ENCODE data around the gene NXPH1. TPM values are rescaled to one million over a fixed set of nuclear protein-coding genes. Genes with fewer than 3 reads are reported as not detected.

Gene NXPH1
- polyA plus RNA-seq, 1 donor from 2014 or later, result 15.9 TPM

DNA sequence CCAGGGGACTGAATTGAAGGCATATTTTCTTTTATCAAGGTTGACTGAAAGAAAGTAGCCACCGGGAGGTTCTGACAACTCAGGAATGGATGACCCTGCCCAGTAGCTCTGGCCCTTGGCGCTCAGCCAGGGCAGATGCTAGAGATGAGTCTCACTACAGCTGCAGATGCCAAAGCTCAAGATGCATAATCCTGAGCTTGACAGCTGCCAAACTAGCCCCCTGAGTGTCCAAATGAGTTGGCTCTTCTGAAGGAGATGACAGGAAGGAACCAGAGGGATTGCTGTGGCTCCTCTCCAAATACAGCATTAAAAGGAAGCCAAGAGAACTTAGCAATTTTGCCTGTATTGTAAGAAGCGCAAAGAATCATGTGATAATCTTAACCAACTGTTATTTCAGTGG, 78.4 kb downstream of the NXPH1 start (continued):
- no peak for TF ChIP-seq CTCF (IDR thresholded peaks at IDR 0.05; ENCODE audit: poor library complexity, severe bottlenecking)
- no peak for TF ChIP-seq EP300 (conservative IDR thresholded peaks at IDR 0.05; ENCODE audit: poor library complexity, severe bottlenecking)

DNA sequence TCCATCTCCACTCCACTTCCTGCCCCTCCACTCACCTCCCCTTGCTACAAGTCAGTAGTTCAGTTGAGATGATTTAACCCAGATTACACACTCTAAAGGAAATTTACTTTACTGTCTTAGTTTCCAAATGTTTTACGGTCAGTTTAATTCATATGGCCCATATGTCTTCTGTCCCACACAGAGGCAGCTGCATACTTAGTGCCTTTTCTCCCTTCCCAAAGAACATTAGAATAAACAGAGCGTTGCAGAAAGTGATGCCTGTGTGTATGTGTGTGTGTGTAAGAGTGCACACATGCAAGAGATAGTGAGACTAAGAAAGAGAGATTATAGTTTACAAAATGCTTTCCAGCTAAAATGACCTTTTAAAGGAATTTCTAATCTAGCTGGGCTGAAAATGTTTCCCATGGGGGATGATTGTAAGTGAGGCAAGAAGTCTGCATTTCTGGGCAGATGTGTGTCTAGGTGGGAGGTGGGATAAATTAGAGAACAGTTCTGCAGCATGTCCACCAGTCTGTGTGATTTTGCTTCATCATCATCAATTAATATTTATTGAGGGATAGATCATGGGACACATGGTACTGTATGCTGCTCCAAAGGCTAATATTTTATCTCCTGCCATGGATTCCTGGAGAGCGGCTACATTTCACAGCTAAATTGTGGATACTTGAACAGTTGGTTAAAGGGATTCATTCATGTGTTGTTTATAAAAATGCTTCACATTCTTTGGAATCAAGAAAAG, 81.5 kb downstream of the NXPH1 start:
- Histone ChIP-seq H3K9ac (ENCODE audit: low read length) (no peak overlapping the region), H3K4me2 (ENCODE audit: low read length) (no peak overlapping the region), H3K79me2 (replicated peaks; ENCODE audit: insufficient read depth, low read length) (no peaks in the 10 kb centered on the region), H3F3A (ENCODE audit: insufficient read depth, low read length, poor library complexity, severe bottlenecking) (no peaks in the 10 kb centered on the region), H3K36me3 (ENCODE audit: insufficient read depth, low read length) (no peaks in the 10 kb centered on the region), H3K9me2 (ENCODE audit: insufficient read depth, low read length) (no peaks in the 10 kb centered on the region), H3K4me3 (ENCODE audit: low read length) (no peak overlapping the region), H3K9me3 (ENCODE audit: low read length) (no peaks in the 10 kb centered on the region), H2AFZ (ENCODE audit: low read depth, low read length) (no peak overlapping the region), H3K27ac (ENCODE audit: low read length) (no peak overlapping the region), H4K20me1 (ENCODE audit: insufficient read depth) (no peaks in the 10 kb centered on the region), H3K27me3 (ENCODE audit: insufficient read depth, low read depth, low read length) (no peaks in the 10 kb centered on the region)
- TF ChIP-seq TAF1 (IDR thresholded peaks at IDR 0.05; ENCODE audit: low read depth), result no peak
- TF ChIP-seq SMC3 (conservative IDR thresholded peaks at IDR 0.05; ENCODE audit: poor library complexity), result no peak

DNA sequence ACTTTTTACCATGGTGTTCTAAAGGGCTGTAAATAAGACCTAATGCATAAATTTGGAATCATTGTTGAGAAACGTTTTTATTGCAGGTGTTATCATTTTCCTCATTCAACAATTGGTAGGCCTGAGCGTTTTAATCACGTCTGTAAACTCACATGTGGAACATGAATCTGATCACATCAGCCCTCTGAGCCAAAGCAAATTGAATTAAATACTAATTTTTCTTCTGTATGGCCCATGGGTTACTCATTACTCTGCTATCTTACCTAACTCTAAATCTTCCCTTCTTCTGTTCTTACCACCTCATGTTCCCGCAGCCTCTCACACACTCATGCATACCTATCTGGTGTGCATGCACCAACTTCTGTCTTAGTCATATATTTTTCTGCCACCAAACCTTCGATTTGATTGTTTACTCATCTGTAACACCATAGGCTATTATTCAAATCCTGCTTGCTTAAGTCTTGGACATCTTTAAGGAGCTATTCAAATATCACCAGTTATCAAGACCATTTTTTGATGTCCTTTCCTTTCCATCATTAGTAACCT, 82.3 kb downstream of the NXPH1 start:
- no peaks in the 10 kb centered on the region for H3K36me3 ChIP-seq (ENCODE audit: insufficient read depth, low read length)
- no peak overlapping the region for H3K9ac ChIP-seq (ENCODE audit: low read length)
- H2AFZ ChIP-seq (ENCODE audit: low read depth, low read length), result no peak overlapping the region
- no peaks in the 10 kb centered on the region for H3K9me3 ChIP-seq (ENCODE audit: low read length)
- TF ChIP-seq, protein P1, sequence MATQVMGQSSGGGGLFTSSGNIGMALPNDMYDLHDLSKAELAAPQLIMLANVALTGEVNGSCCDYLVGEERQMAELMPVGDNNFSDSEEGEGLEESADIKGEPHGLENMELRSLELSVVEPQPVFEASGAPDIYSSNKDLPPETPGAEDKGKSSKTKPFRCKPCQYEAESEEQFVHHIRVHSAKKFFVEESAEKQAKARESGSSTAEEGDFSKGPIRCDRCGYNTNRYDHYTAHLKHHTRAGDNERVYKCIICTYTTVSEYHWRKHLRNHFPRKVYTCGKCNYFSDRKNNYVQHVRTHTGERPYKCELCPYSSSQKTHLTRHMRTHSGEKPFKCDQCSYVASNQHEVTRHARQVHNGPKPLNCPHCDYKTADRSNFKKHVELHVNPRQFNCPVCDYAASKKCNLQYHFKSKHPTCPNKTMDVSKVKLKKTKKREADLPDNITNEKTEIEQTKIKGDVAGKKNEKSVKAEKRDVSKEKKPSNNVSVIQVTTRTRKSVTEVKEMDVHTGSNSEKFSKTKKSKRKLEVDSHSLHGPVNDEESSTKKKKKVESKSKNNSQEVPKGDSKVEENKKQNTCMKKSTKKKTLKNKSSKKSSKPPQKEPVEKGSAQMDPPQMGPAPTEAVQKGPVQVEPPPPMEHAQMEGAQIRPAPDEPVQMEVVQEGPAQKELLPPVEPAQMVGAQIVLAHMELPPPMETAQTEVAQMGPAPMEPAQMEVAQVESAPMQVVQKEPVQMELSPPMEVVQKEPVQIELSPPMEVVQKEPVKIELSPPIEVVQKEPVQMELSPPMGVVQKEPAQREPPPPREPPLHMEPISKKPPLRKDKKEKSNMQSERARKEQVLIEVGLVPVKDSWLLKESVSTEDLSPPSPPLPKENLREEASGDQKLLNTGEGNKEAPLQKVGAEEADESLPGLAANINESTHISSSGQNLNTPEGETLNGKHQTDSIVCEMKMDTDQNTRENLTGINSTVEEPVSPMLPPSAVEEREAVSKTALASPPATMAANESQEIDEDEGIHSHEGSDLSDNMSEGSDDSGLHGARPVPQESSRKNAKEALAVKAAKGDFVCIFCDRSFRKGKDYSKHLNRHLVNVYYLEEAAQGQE (IDR thresholded peaks at IDR 0.05; ENCODE audit: borderline replicate concordance), result no peak
- TF ChIP-seq POLR2AphosphoS5 (IDR thresholded peaks at IDR 0.05) (no peak), EZH2 (IDR thresholded peaks at IDR 0.05; ENCODE audit: borderline replicate concordance, insufficient read depth, low read length, poor library complexity, severe bottlenecking) (no peak), MXI1 (conservative IDR thresholded peaks at IDR 0.05; ENCODE audit: poor library complexity, severe bottlenecking) (no peak), RAD21 (conservative IDR thresholded peaks at IDR 0.05) (no peak), TAF1 (IDR thresholded peaks at IDR 0.05; ENCODE audit: low read depth) (no peak), CTCF (IDR thresholded peaks at IDR 0.05; ENCODE audit: poor library complexity, severe bottlenecking) (no peak), EP300 (conservative IDR thresholded peaks at IDR 0.05; ENCODE audit: poor library complexity, severe bottlenecking) (no peak), SMC3 (conservative IDR thresholded peaks at IDR 0.05; ENCODE audit: poor library complexity) (no peak)
- no peak overlapping the region for H3K27ac ChIP-seq (ENCODE audit: low read length)
- no peaks in the 10 kb centered on the region for H4K20me1 ChIP-seq (ENCODE audit: insufficient read depth)
- no peaks in the 10 kb centered on the region for H3K9me2 ChIP-seq (ENCODE audit: insufficient read depth, low read length)
- no peak overlapping the region for H3K4me3 ChIP-seq (ENCODE audit: low read length)
- no peaks in the 10 kb centered on the region for H3K27me3 ChIP-seq (ENCODE audit: insufficient read depth, low read depth, low read length)
- no peaks in the 10 kb centered on the region for H3K79me2 ChIP-seq (replicated peaks; ENCODE audit: insufficient read depth, low read length)
- no peaks in the 10 kb centered on the region for H3F3A ChIP-seq (ENCODE audit: insufficient read depth, low read length, poor library complexity, severe bottlenecking)
- H3K4me2 ChIP-seq (ENCODE audit: low read length), result no peak overlapping the region

Measured in neural cell (in vitro differentiated cells).